SK-N-SH (cell line): ENCODE measurements around the gene TMEM232. TPM values are rescaled to one million over a fixed set of nuclear protein-coding genes. Genes with fewer than 3 reads are reported as not detected.

Source experiments
- CTCF ChIA-PET: fragments of 300-600, 350-600 bp; formaldehyde crosslinking; extraction: SDS; loops from one replicate; lab custom pipeline; 2021; lab: Yijun Ruan, JAX
- POLR2A ChIA-PET: fragments of 350-600 bp; sonication (Branson Sonifier 250); formaldehyde crosslinking; extraction: SDS; loops from one replicate; lab custom pipeline; 2020; ENCODE audit warnings: antibody characterized with exemption, inconsistent platforms; lab: Yijun Ruan, JAX
- DNase-seq: peaks from one replicate; pipeline ENCODE4 v3.0.0; 2012
- H2AFZ ChIP-seq: fragments of 200-600 bp; sonication (generic); 2 replicates; pipeline ENCODE4 v1.8.1; 2016; ENCODE audit warnings: antibody characterized with exemption, mild to moderate bottlenecking, low read depth
- H3F3A ChIP-seq: fragments of 200-600 bp; sonication (generic); replicated peaks from 2 replicates; pipeline ENCODE3; 2016; ENCODE audit warnings: antibody characterized with exemption, mild to moderate bottlenecking; ENCODE audit not compliant: insufficient read depth
- H3K27ac ChIP-seq, 2 experiments: fragments of 200-500 bp in 1 of 2; fragments of 200-600 bp in 1 of 2; sonication (Bioruptor generic) in 1 of 2; sonication (generic), shearing (Covaris generic) in 1 of 2; 2 replicates each; pipeline versions ENCODE4 v1.5.1 to v1.6.1; 2014 to 2016; ENCODE audit warnings: low read depth in 2 of 2, inconsistent platforms in 1 of 2, low read length in 1 of 2, mild to moderate bottlenecking in 1 of 2, mixed read lengths in 1 of 2
- H3K27me3 ChIP-seq: fragments of 200-600 bp; sonication (generic), shearing (Covaris generic); 2 replicates; pipeline ENCODE4 v1.6.1; 2016; ENCODE audit warnings: mixed run types; ENCODE audit not compliant: insufficient read depth
- H3K36me3 ChIP-seq, 2 experiments: fragments of 200-500 bp in 1 of 2; fragments of 200-600 bp in 1 of 2; sonication (Bioruptor generic) in 1 of 2; sonication (generic) in 1 of 2; replicated peaks in 1 of 2; 2 replicates each; pipeline versions ENCODE3 to v1.5.1; 2014 to 2016; ENCODE audit warnings: low read length in 1 of 2, mild to moderate bottlenecking in 1 of 2; ENCODE audit not compliant: insufficient read depth in 2 of 2, control insufficient read depth in 1 of 2
- H3K4me1 ChIP-seq, 2 experiments: fragments of 200-500 bp in 1 of 2; fragments of 200-600 bp in 1 of 2; sonication (Bioruptor generic) in 1 of 2; sonication (generic), shearing (Covaris generic) in 1 of 2; 2 replicates each; pipeline versions ENCODE4 v1.5.1 to v1.6.1; 2014 to 2016; ENCODE audit warnings: low read depth in 1 of 2, low read length in 1 of 2, mixed run types in 1 of 2; ENCODE audit not compliant: insufficient read depth in 2 of 2, control insufficient read depth in 1 of 2
- H3K4me2 ChIP-seq: fragments of 200-600 bp; sonication (generic), shearing (Covaris generic); 2 replicates; pipeline ENCODE4 v1.6.1; 2017; ENCODE audit warnings: mixed run types
- H3K4me3 ChIP-seq, 2 experiments: fragments of 200-500 bp in 1 of 2; fragments of 200-600 bp in 1 of 2; sonication (Bioruptor generic) in 1 of 2; sonication (generic), shearing (Covaris generic) in 1 of 2; 2 replicates each; pipeline versions ENCODE4 v1.5.1 to v1.8.1; 2014 to 2016; ENCODE audit warnings: low read depth in 2 of 2, inconsistent platforms in 1 of 2, low read length in 1 of 2, mild to moderate bottlenecking in 1 of 2, mixed read lengths in 1 of 2, moderate library complexity in 1 of 2
- H3K79me2 ChIP-seq: fragments of 200-600 bp; sonication (generic); 2 replicates; pipeline ENCODE4 v1.8.1; 2017; ENCODE audit warnings: mild to moderate bottlenecking; ENCODE audit not compliant: insufficient read depth
- H3K9ac ChIP-seq: fragments of 200-600 bp; sonication (generic); 2 replicates; pipeline ENCODE4 v1.6.1; 2017; ENCODE audit warnings: mixed run types
- H3K9me2 ChIP-seq: fragments of 200-600 bp; sonication (generic); 2 replicates; pipeline ENCODE4 v1.6.1; 2017; ENCODE audit warnings: mixed run types
- H3K9me3 ChIP-seq: fragments of 200-600 bp; sonication (generic); 2 replicates; pipeline ENCODE4 v1.6.1; 2017; ENCODE audit warnings: mixed run types, mild to moderate bottlenecking, moderate library complexity
- H4K20me1 ChIP-seq: fragments of 200-600 bp; sonication (generic); 2 replicates; pipeline ENCODE4 v1.6.1; 2017; ENCODE audit warnings: mild to moderate bottlenecking, mixed run types; ENCODE audit not compliant: insufficient read depth
- EP300 ChIP-seq, 2 experiments: IDR thresholded peaks; 2 replicates each; pipeline versions ENCODE4 v1.4.0 to v1.6.1; 2012; ENCODE audit warnings: borderline replicate concordance in 1 of 2, low read depth in 1 of 2, low read length in 1 of 2
- FOSL2 ChIP-seq: IDR thresholded peaks from 2 replicates; pipeline ENCODE4 v1.4.0; 2012; ENCODE audit warnings: low read depth, mild to moderate bottlenecking, moderate library complexity, borderline replicate concordance
- FOXM1 ChIP-seq: IDR thresholded peaks from 2 replicates; pipeline ENCODE4 v1.4.0; 2012; ENCODE audit warnings: low read depth, mild to moderate bottlenecking
- GABPA ChIP-seq: IDR thresholded peaks from 2 replicates; pipeline ENCODE4 v1.4.0; 2012; ENCODE audit warnings: low read depth, mild to moderate bottlenecking
- JUND ChIP-seq: IDR thresholded peaks from 2 replicates; pipeline ENCODE4 v1.4.0; 2012
- MEF2A ChIP-seq: IDR thresholded peaks from 2 replicates; pipeline ENCODE4 v1.4.0; 2012; ENCODE audit warnings: low read depth, borderline replicate concordance
- NFIC ChIP-seq: IDR thresholded peaks from 2 replicates; pipeline ENCODE4 v1.4.0; 2012; ENCODE audit warnings: borderline replicate concordance
- POLR2AphosphoS5 ChIP-seq: IDR thresholded peaks from 2 replicates; pipeline ENCODE4 v1.6.1; 2012; ENCODE audit warnings: low read depth, low read length
- RAD21 ChIP-seq: IDR thresholded peaks from 2 replicates; pipeline ENCODE4 v1.6.1; 2012; ENCODE audit warnings: mild to moderate bottlenecking, low read length
- RCOR1 ChIP-seq: fragments of 150-350 bp; IDR thresholded peaks from 2 replicates; pipeline ENCODE4 v1.6.1; 2017; ENCODE audit warnings: antibody characterized with exemption, low read length
- RFX5 ChIP-seq: IDR thresholded peaks from 2 replicates; pipeline ENCODE4 v1.6.1; 2012; ENCODE audit warnings: mild to moderate bottlenecking, improper control_type of control experiment, low read length
- SIN3A ChIP-seq: IDR thresholded peaks from 2 replicates; pipeline ENCODE4 v1.6.1; 2012; ENCODE audit warnings: low read depth, mild to moderate bottlenecking, low read length, moderate library complexity, borderline replicate concordance
- SMC3 ChIP-seq: IDR thresholded peaks from 2 replicates; pipeline ENCODE4 v1.6.1; 2012; ENCODE audit warnings: low read depth, low read length, improper control_type of control experiment
- TAF1 ChIP-seq: IDR thresholded peaks from 2 replicates; pipeline ENCODE4 v1.6.1; 2012; ENCODE audit warnings: low read depth, mild to moderate bottlenecking, low read length, moderate library complexity, borderline replicate concordance
- YY1 ChIP-seq: IDR thresholded peaks from 2 replicates; pipeline ENCODE4 v1.4.0; 2012; ENCODE audit warnings: low read depth, mild to moderate bottlenecking
- WGBS: methylation state at CpG from one replicate; pipeline ENCODE4 v1.1.6; 2017; ENCODE audit warnings: low lambda C conversion rate; 5-methylcytosine and 5-hydroxymethylcytosine counted together
- polyA plus RNA-seq, 3 experiments: library from polyadenylated mRNA; depleted of rRNA; stranded (reverse); fragments of >200 nt; gene quantifications; 2 replicates each; pipeline ENCODE4 v1.2.3, GENCODE V29; 2012
- TF ChIP-seq, protein P1 (sequence below): IDR thresholded peaks from 2 replicates; pipeline ENCODE4 v1.4.0; 2012; ENCODE audit warnings: low read depth, borderline replicate concordance
- TF ChIP-seq, protein P2 (sequence below): fragments of 150-350 bp; IDR thresholded peaks from 2 replicates; pipeline ENCODE4 v1.6.1; 2017; ENCODE audit warnings: antibody characterized with exemption, low read length, low read depth, borderline replicate concordance
- TF ChIP-seq, protein P3 (sequence below): IDR thresholded peaks from 2 replicates; pipeline ENCODE4 v1.4.0; 2012; ENCODE audit warnings: low read depth, borderline replicate concordance
- TF ChIP-seq, protein P4 (sequence below): fragments of 150-350 bp; IDR thresholded peaks from 2 replicates; pipeline ENCODE4 v1.6.1; 2016; ENCODE audit warnings: mild to moderate bottlenecking, low read depth, low read length
- TF ChIP-seq, protein P5 (sequence below): IDR thresholded peaks from 2 replicates; pipeline ENCODE4 v1.6.1; 2012; ENCODE audit warnings: mild to moderate bottlenecking, low read depth, low read length, moderate library complexity

Gene TMEM232
- polyA plus RNA-seq, 1 of the 3 experiments (the other 2 are of a cell fraction), result 0.66 TPM

DNA sequence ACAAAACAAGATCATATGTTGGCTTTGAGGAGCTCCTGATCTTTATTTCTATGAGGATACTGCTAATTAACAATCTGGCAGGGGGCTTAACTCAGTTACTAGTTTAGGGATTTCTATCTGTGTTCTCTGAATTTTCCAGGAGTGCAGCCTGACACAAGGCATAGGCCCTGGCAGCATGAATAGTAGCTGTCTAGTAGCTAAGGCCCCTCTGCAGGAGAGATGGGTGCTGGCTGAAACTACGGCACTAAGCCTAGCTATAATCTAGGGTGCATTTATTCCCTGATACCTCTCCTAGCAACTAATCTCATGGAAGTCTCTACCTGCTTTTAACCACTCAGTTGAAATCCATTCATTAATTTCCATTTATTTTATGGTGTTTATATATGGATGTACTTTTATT lies 268.2 kb downstream of the TMEM232 start (continued):
- TF ChIP-seq NFIC (no peak), SMC3 (no peak), FOSL2 (no peak)
- TF ChIP-seq, protein P1, sequence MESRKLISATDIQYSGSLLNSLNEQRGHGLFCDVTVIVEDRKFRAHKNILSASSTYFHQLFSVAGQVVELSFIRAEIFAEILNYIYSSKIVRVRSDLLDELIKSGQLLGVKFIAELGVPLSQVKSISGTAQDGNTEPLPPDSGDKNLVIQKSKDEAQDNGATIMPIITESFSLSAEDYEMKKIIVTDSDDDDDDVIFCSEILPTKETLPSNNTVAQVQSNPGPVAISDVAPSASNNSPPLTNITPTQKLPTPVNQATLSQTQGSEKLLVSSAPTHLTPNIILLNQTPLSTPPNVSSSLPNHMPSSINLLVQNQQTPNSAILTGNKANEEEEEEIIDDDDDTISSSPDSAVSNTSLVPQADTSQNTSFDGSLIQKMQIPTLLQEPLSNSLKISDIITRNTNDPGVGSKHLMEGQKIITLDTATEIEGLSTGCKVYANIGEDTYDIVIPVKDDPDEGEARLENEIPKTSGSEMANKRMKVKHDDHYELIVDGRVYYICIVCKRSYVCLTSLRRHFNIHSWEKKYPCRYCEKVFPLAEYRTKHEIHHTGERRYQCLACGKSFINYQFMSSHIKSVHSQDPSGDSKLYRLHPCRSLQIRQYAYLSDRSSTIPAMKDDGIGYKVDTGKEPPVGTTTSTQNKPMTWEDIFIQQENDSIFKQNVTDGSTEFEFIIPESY, result no peak
- TF ChIP-seq, protein P2, sequence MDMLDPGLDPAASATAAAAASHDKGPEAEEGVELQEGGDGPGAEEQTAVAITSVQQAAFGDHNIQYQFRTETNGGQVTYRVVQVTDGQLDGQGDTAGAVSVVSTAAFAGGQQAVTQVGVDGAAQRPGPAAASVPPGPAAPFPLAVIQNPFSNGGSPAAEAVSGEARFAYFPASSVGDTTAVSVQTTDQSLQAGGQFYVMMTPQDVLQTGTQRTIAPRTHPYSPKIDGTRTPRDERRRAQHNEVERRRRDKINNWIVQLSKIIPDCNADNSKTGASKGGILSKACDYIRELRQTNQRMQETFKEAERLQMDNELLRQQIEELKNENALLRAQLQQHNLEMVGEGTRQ, result no peak

DNA sequence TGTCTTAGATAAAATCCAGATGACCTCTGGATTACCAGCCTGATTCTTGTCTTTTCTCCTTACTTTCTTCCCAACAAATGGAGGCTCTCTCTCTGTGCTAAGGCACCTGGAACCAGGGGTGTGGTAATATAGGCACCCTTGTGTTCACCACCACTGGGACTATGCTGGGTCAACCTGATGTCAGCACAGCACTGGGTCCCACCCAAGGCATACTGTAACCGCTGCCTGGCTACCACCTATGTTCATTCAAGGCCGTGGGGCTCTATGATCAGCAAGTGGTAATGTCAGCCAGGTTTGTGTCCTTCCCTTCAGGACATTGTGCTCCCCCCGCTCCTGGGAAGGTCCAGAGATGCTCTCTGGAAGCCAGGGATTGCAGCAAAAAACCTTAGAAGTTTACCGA lies 283.6 kb downstream of the TMEM232 start:
- Histone ChIP-seq H3K4me2 (no peak overlapping the region), H3K27ac (no peak overlapping the region), H2AFZ (no peak overlapping the region), H3K9me3 (no peaks in the 10 kb centered on the region), H3K4me3 (no peak overlapping the region), H3F3A (no peaks in the 10 kb centered on the region), H3K79me2 (no peaks in the 10 kb centered on the region; the same call in 1 of the 2 replicates), H3K9me2 (no peaks in the 10 kb centered on the region), H3K27me3 (no peaks in the 10 kb centered on the region), H3K36me3 (no peaks in the 10 kb centered on the region), H3K4me1 (no peaks in the 10 kb centered on the region), H3K9ac (no peak overlapping the region), H4K20me1 (no peaks in the 10 kb centered on the region)
- TF ChIP-seq GABPA (no peak), TAF1 (no peak), JUND (no peak), SMC3 (no peak), YY1 (no peak), RAD21 (no peak), MEF2A (no peak), EP300 (IDR thresholded peaks at IDR 0.05; ENCODE audit: borderline replicate concordance in 1 of 2, low read depth in 1 of 2, low read length in 1 of 2) (no peak), RCOR1 (no peak), RFX5 (no peak), POLR2AphosphoS5 (no peak), NFIC (no peak), FOXM1 (no peak), SIN3A (no peak)
- TF ChIP-seq, protein P3, sequence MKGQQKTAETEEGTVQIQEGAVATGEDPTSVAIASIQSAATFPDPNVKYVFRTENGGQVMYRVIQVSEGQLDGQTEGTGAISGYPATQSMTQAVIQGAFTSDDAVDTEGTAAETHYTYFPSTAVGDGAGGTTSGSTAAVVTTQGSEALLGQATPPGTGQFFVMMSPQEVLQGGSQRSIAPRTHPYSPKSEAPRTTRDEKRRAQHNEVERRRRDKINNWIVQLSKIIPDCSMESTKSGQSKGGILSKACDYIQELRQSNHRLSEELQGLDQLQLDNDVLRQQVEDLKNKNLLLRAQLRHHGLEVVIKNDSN, result no peak
- TF ChIP-seq, protein P4, sequence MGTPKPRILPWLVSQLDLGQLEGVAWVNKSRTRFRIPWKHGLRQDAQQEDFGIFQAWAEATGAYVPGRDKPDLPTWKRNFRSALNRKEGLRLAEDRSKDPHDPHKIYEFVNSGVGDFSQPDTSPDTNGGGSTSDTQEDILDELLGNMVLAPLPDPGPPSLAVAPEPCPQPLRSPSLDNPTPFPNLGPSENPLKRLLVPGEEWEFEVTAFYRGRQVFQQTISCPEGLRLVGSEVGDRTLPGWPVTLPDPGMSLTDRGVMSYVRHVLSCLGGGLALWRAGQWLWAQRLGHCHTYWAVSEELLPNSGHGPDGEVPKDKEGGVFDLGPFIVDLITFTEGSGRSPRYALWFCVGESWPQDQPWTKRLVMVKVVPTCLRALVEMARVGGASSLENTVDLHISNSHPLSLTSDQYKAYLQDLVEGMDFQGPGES, result no peak
- TF ChIP-seq, protein P5, sequence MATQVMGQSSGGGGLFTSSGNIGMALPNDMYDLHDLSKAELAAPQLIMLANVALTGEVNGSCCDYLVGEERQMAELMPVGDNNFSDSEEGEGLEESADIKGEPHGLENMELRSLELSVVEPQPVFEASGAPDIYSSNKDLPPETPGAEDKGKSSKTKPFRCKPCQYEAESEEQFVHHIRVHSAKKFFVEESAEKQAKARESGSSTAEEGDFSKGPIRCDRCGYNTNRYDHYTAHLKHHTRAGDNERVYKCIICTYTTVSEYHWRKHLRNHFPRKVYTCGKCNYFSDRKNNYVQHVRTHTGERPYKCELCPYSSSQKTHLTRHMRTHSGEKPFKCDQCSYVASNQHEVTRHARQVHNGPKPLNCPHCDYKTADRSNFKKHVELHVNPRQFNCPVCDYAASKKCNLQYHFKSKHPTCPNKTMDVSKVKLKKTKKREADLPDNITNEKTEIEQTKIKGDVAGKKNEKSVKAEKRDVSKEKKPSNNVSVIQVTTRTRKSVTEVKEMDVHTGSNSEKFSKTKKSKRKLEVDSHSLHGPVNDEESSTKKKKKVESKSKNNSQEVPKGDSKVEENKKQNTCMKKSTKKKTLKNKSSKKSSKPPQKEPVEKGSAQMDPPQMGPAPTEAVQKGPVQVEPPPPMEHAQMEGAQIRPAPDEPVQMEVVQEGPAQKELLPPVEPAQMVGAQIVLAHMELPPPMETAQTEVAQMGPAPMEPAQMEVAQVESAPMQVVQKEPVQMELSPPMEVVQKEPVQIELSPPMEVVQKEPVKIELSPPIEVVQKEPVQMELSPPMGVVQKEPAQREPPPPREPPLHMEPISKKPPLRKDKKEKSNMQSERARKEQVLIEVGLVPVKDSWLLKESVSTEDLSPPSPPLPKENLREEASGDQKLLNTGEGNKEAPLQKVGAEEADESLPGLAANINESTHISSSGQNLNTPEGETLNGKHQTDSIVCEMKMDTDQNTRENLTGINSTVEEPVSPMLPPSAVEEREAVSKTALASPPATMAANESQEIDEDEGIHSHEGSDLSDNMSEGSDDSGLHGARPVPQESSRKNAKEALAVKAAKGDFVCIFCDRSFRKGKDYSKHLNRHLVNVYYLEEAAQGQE, result no peak
- TF ChIP-seq, protein P2, result no peak
- CTCF ChIA-PET, result interaction anchor here (0.9 to 5.3 kb wide), 2 partner anchors 101 to 184 kb away, joined by 3 to 43 read pairs; no protein-coding TSS in a partner anchor
- no peak for DNase-seq
- POLR2A ChIA-PET, result interaction anchor here (0.5 kb wide), 1 partner anchor 1051 kb away, joined by 3 read pairs; no protein-coding TSS in a partner anchor
- WGBS, result 63% methylated on average over 3 of the region's 4 CpGs
